NCI-H146 treated with DMSO at 0.1 percent for 48 hours (cell line): ENCODE measurements around the gene NFE2.

Source experiments
- DNase-seq: peaks from one replicate; lab custom pipeline; 2025; ENCODE audit not compliant: unreplicated experiment; lab: John Stamatoyannopoulos, UW

The NFE2 gene

DNA sequence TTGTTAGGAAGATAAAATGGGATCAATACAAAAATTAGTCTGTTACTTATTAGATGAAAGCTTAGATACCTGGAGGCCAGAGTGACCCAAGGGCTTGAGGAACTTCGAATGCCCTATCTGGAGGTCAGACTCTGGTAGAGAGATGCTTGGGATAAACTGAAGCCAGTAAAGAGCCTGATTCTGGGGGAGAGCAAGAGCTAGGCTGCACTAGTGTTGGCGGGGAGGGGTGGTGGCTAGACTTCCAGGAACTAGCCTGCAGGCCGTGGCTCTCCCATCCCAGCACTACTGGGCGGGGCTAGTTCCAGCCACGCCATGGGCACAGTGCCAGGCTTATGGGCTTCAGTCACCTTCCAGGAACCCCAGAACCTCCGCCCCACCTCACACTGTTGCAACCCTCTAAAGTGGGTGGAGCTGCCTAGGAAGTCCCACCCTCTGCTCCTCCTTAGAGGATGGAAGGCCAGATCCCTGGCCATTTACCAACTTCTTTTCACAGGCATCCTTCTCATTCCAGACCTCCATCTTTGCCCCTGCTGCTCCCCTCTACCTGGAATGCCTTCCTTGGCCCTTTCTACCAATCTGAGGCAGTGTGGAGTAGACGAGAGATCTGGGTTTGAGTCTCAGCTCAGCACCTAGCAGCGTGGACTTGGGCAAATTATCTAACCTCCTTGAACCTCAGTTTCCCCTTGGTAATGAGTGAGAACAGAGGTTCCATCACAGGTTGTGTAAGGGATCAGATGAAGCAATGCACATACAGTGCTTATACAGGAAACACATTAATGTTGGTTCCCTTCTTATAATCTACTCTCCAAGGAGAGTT lies 6.3 kb upstream of the NFE2 start:
- DNase-seq = peak; percentile 16

DNA sequence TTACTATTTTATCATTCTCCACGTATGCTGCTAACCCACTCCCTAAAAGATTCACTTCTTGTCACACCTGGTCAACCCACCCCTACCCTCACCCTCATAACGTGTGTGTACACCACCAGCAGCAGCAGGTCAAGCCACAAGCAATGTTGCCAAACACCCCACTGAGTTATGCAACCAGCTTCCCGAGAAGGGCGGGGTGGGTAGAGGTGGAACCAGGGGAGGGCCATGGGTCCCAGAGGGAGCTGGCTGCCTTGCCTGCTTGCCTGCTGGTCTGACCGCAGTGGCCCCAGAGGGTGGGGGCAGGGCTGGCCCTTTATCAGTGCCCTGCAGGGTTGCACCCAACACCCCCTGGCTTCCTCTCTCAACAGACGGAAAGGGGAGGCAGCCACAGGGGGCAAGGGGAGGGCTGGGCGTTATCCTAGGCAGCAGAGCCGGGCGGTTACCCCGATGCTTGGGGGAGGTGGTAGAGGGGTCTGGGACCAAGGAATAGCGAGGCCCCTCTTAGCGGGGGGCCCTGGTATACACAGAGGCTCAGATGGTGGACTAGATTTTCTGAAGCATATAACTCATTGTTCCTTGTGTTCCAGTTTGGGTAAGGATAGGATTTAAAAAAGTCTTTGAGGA lies 3.5 kb upstream of the NFE2 start:
- peak; percentile 36 for DNase-seq

DNA sequence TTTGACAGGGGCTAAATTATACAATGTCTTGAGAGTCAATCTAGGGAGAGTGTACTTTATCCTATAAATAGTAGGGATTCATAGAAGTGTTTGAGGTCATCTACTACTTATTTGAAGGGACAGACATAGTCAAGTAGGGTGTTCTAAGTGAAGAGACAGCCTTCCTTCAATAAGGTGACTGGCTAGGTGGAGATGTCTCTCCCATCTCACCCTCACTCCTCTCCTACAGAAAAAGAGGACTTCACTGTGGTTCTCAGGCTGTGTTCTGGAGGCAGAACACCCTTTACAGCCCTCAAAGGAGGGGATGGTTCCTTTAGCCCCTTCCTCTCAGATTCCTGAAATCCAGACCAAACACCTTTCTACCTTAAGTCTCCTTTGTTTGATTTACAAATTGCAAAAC lies 2.8 kb upstream of the NFE2 start:
- no peak for DNase-seq

DNA sequence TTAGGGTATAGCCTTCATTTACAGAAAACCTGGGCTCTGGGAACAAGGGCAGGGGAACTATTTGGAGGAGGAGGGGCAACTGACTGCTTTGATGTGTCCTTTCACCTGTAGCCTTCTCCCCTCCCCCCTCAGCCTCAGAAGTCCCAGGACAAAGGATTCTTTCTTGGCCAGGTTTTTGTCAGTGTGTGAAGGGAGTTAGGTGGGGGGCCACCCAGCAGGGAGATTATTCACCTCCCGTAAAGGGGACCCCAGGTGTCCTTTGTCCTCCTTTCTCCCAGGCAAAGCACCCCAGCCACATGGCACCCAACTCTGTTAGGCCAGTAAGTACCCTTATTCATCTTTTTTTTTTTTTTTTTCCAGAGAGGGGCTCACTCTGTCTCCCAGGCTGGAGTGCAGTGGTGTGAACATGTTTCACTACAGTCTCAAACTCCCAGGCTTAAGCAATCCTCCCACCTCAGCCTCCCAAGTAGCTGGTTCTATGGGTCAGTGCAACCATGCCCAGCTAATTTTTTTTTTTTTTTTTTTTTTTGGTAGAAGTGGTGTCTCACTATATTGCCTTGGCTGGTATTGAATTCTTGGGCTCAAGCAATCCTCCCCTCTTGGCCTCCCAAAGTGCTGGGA lies 723 bp upstream of the NFE2 start:
- no peak for DNase-seq

- DNase-seq = no peak
These were observed 537 bp downstream of the NFE2 start for GRCh38 chr12:54300225-54300731.

GRCh38 chr12:54299515-54300224 lies 1.1 kb downstream of the NFE2 start:
- no peak for DNase-seq

DNA sequence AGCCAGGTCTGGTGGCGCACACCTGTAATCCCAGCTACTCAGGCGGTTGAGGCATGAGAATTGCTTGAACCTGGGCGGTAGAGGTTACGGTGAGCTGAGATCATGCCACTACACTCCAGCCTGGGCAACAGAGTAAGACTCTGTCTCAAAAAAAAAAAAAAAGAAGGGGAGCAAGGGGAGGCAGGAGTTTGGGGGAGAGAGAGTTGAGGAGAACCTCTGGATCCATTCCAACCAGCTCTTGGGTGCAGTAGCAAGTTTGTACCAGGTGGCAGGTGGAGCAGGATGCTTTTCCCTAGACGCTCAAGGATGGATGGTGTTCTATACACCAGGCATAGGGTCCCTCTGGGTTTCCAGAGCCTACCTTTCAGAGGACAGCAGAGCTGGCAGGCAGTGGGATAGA lies 1.9 kb downstream of the NFE2 start:
- no peak for DNase-seq

DNA sequence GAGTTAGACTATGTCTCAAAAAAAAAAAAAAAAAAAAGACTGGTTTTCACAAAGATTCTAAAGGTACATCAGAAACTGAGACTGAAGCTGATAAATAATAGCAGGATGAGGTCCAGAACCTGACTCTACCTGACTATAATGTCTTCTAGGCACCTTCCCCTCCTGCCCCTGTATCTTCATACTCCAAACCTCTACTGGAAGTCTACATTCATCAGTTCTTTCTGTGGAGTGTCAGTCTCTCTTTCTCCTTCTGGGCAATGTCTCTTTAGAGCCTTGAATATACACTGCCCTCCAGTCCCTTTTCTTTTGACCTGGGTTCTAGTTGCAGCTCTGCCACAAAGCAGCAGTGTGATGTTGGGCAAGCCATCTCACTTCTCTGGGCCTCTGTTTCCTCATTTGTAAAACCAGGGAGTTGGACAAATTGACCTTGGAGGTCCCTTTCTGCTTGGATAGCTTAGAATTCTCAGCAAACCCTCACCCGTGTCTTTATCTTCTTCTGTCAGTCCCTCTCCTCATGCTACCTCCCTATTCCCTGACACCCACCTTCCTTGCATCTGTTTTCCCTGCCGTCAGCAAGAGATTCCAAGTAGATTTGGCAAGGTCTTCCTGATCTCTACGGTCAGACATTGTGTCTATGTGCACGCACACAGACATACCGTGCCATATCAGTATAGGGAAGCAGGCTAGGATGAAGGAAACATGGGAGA lies 4.3 kb downstream of the NFE2 start:
- no peak for DNase-seq

GRCh38 chr12:54294953-54295566 lies 5.8 kb downstream of the NFE2 start:
- DNase-seq = no peak

GRCh38 chr12:54294152-54294952 lies 6.5 kb downstream of the NFE2 start:
- DNase-seq = peak; percentile 61

- DNase-seq = no peak
These were observed 7.9 kb downstream of the NFE2 start for GRCh38 chr12:54292931-54293241.

- no peak for DNase-seq
These were observed 8.5 kb downstream of the NFE2 start for GRCh38 chr12:54292083-54292930.

DNA sequence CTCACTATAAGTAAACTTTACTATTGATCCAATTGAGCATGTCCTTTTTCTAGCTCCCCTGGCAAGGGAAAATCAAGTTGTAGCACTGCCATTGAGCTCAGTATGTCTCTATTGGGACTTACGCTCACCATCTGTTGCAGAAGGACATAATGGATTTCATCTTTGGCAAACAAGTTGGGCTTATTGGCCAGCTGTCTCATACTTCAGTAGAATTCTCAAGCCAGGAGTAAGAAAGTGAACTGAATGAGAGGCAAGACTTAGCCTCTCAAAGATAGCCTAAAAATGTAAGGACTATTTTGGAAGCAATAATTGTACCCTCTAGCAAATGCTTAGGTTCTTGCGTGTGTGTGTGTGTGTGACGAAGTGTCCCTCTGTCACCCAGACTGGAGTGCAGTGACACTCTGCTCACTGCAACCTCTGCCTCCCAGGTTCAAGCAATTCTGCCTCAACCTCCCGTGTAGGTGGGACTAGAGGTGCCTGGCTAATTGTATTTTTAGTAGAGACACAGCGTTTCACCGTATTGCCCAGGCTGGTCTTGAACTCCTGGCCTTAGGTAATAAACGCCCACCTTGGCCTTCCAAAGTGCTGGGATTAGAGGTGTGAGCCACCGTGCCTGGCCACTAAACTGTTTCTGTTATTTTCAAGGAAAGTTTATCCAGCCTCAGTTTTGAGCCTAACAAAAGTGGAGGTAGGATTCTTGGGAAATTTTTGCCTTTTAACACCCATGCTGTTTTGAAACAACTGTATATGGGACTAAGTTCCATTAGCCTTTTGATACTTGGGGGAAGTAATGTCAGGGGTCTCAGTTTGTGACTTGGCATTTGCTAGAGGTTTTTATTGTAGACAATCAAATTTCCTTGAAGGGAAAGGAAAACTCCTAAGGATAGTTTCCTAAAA lies 13.3 kb downstream of the NFE2 start:
- no peak for DNase-seq

DNA sequence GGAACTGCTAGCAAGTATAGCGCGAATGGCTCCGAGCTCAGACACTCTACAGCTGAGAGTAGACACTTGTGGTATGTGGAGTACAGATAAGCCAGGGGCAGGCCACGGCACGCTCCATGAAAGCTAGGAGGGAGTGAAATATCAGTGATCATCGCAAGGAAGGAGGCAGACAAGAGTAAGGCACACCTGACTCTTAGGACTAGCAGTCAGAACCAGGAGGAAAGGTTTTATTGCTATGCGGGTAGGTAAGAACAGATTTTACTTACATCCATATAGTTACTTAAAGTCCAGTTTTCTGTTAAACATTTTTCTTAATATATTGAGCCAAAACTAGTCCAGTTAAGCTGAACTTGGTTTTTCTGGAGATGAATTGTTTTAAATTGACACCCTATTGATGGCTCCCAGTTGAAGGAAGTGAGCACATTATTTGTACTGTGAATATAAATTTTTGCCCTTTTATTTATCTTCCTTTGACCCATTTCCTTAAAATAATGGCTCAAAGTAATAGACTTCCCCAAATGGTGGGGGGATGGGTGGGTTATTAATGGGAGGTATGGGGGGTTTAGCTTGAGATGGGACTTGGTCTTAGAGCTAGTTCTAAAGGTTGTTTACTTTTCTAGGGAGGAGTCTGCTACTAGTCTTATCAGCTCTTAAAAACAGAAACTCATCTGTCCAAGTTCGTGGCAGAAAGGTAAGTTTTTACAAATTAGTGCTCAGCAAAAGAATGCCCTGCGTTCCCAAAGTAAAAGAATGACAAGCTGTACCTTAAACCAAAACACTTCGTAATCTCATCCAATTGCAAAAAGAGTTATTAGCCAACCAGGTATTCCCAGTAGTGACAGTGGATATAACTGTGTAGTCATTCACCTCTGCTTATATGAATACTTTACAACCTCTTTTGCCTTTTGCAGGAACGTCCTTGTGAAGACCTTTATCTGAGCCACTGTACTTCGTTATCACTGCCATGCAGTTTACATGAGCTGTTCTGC lies 14.5 kb downstream of the NFE2 start:
- no peak for DNase-seq

- DNase-seq = no peak
These were observed 15.4 kb downstream of the NFE2 start for GRCh38 chr12:54285150-54286041.
